Progenitor cell of endocrine pancreas (in vitro differentiated cells): ENCODE results near the gene EXOSC2. TPM values are rescaled to one million over a fixed set of nuclear protein-coding genes. Genes with fewer than 3 reads are reported as not detected.
A peak's percentile ranks its signal among the peaks of the same experiment; 100 is the strongest.
"Not testable (repeated sequence)": the region's sequence is repeated elsewhere in the genome, so short reads cannot be mapped to it uniquely, and the experiment has no call there.

Experiments used
- DNase-seq: peaks from one replicate; pipeline ENCODE4 v3.0.0; 2021; ENCODE audit warnings: low spot score; ENCODE audit not compliant: unreplicated experiment
- H3K27ac Mint-ChIP-seq: 2 replicates; pipeline ENCODE4 v1.8.0; 2021; ENCODE audit warnings: mild to moderate bottlenecking, moderate library complexity, mixed read lengths
- H3K27me3 Mint-ChIP-seq: 2 replicates; pipeline ENCODE4 v1.8.0; 2021; ENCODE audit warnings: mixed read lengths
- H3K36me3 Mint-ChIP-seq: 2 replicates; pipeline ENCODE4 v1.8.0; 2022; ENCODE audit warnings: mixed read lengths; ENCODE audit not compliant: insufficient read depth
- H3K4me1 Mint-ChIP-seq: 2 replicates; pipeline ENCODE4 v1.8.0; 2021; ENCODE audit warnings: low read depth, mixed read lengths
- H3K4me3 Mint-ChIP-seq: 2 replicates; pipeline ENCODE4 v1.8.0; 2021; ENCODE audit warnings: low read depth, mild to moderate bottlenecking, moderate library complexity, mixed read lengths
- H3K9me3 Mint-ChIP-seq: 2 replicates; pipeline ENCODE4 v1.8.0; 2021; ENCODE audit warnings: low read depth, mixed read lengths
- CTCF ChIP-seq: fragments of 200-600 bp; sonication (generic); IDR thresholded peaks from one replicate; pipeline ENCODE4 v1.5.0; 2021; ENCODE audit warnings: antibody characterized with exemption, mild to moderate bottlenecking; ENCODE audit not compliant: unreplicated experiment
- total RNA-seq: library from RNA; stranded (reverse); gene quantifications from 2 replicates; pipeline ENCODE4 v1.2.1, GENCODE V29; 2021

Gene EXOSC2
- total RNA-seq, 1 donor from 2014 or later = 45.9 TPM

GRCh38 chr9:130682421-130683121 lies 11.0 kb upstream of the EXOSC2 start:
- H3K4me1 Mint-ChIP-seq = peaks cover 2% of the 10 kb centered on the region
- DNase-seq = no peak
- no peaks in the 10 kb centered on the region for H3K36me3 Mint-ChIP-seq
- H3K27me3 Mint-ChIP-seq = peaks cover 41% of the 10 kb centered on the region
- peak overlapping the region; percentile 82 for H3K4me3 Mint-ChIP-seq
- H3K27ac Mint-ChIP-seq = peak overlapping the region; percentile 57
- H3K9me3 Mint-ChIP-seq = no peaks in the 10 kb centered on the region
- peak; percentile 88 for TF ChIP-seq CTCF

GRCh38 chr9:130685104-130685503 lies 8.5 kb upstream of the EXOSC2 start:
- Mint-ChIP-seq H3K9me3 (no peaks in the 10 kb centered on the region), H3K27me3 (peaks cover 18% of the 10 kb centered on the region), H3K4me1 (peaks cover 2% of the 10 kb centered on the region), H3K4me3 (no peak overlapping the region), H3K36me3 (no peaks in the 10 kb centered on the region), H3K27ac (no peak overlapping the region)
- TF ChIP-seq CTCF = no peak
- no peak for DNase-seq

- not testable (repeated sequence) for H3K4me3 Mint-ChIP-seq, H3K9me3 Mint-ChIP-seq, H3K27ac Mint-ChIP-seq, H3K4me1 Mint-ChIP-seq, DNase-seq, H3K36me3 Mint-ChIP-seq
- H3K27me3 Mint-ChIP-seq = peaks cover 16% of the 10 kb centered on the region
Measured at GRCh38 chr9:130685945-130686344, 7.6 kb upstream of the EXOSC2 start.

- peaks cover 8% of the 10 kb centered on the region for H3K27me3 Mint-ChIP-seq
- no peak overlapping the region for H3K4me3 Mint-ChIP-seq
- H3K36me3 Mint-ChIP-seq = no peaks in the 10 kb centered on the region
- no peak for DNase-seq
- H3K27ac Mint-ChIP-seq = no peak overlapping the region
- TF ChIP-seq CTCF = no peak
- peaks cover 10% of the 10 kb centered on the region for H3K4me1 Mint-ChIP-seq
- H3K9me3 Mint-ChIP-seq = no peaks in the 10 kb centered on the region
Measured at GRCh38 chr9:130687615-130688014, 6.0 kb upstream of the EXOSC2 start.

GRCh38 chr9:130688072-130688471 lies 5.5 kb upstream of the EXOSC2 start:
- Mint-ChIP-seq H3K27ac (no peak overlapping the region), H3K4me1 (peaks cover 13% of the 10 kb centered on the region), H3K4me3 (no peak overlapping the region), H3K27me3 (peaks cover 8% of the 10 kb centered on the region), H3K36me3 (no peaks in the 10 kb centered on the region), H3K9me3 (no peaks in the 10 kb centered on the region)
- no peak for DNase-seq
- no peak for TF ChIP-seq CTCF

- H3K36me3 Mint-ChIP-seq = no peaks in the 10 kb centered on the region
- peaks cover 20% of the 10 kb centered on the region for H3K4me1 Mint-ChIP-seq
- no peak for DNase-seq
- H3K9me3 Mint-ChIP-seq = no peaks in the 10 kb centered on the region
- H3K27me3 Mint-ChIP-seq = peaks cover 8% of the 10 kb centered on the region
- no peak overlapping the region for H3K4me3 Mint-ChIP-seq
- no peak overlapping the region for H3K27ac Mint-ChIP-seq
- no peak for TF ChIP-seq CTCF
Measured at GRCh38 chr9:130689572-130689936, 4.0 kb upstream of the EXOSC2 start.
